Measurements from ENCODE around the gene KIF16B.

The KIF16B gene

DNA sequence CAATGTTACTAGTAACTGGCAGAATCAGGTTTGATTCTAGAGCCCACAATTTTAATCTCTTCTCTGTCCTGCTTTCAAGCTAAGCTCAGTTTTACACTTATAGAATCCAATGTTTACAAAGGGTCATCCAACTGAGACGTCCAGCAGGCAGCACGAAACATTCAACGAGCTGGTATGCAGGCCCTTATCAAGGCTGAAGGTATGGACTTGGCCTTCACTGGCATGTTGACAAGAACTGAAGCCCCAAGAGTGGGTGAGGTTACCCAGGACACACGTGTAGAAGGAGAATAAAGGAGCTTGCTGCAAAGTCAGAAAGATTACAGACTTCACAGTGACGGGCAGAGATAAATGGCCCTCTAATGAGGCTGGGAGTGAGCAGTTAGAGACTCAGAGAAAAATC lies 187.4 kb downstream of the KIF16B start:
- Histone ChIP-seq H3K9ac (ENCODE audit: low read length) (no peak overlapping the region), H3K27ac (ENCODE audit: low read length) (no peak overlapping the region), H3K9me3 (ENCODE audit: insufficient read depth, low read length) (no peaks in the 10 kb centered on the region), H3K4me3 (ENCODE audit: low read length) (no peak overlapping the region), H3K36me3 (replicated peaks; ENCODE audit: low read depth, low read length) (peaks cover 7% of the 10 kb centered on the region), H3K4me1 (ENCODE audit: low read length) (peaks cover 31% of the 10 kb centered on the region), H3K79me2 (ENCODE audit: low read length) (no peaks in the 10 kb centered on the region), H3K27me3 (ENCODE audit: low read depth, low read length) (no peaks in the 10 kb centered on the region), H3K4me2 (ENCODE audit: low read length) (no peak overlapping the region), H2AFZ (ENCODE audit: low read depth, low read length) (no peak overlapping the region), H4K20me1 (ENCODE audit: insufficient read depth, low read length) (no peaks in the 10 kb centered on the region)
- TF ChIP-seq EZH2phosphoT487 (IDR thresholded peaks at IDR 0.05; ENCODE audit: low read depth), result no peak
- TF ChIP-seq, protein P1, sequence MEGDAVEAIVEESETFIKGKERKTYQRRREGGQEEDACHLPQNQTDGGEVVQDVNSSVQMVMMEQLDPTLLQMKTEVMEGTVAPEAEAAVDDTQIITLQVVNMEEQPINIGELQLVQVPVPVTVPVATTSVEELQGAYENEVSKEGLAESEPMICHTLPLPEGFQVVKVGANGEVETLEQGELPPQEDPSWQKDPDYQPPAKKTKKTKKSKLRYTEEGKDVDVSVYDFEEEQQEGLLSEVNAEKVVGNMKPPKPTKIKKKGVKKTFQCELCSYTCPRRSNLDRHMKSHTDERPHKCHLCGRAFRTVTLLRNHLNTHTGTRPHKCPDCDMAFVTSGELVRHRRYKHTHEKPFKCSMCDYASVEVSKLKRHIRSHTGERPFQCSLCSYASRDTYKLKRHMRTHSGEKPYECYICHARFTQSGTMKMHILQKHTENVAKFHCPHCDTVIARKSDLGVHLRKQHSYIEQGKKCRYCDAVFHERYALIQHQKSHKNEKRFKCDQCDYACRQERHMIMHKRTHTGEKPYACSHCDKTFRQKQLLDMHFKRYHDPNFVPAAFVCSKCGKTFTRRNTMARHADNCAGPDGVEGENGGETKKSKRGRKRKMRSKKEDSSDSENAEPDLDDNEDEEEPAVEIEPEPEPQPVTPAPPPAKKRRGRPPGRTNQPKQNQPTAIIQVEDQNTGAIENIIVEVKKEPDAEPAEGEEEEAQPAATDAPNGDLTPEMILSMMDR (IDR thresholded peaks at IDR 0.05; ENCODE audit: low read depth, low read length), result no peak

DNA sequence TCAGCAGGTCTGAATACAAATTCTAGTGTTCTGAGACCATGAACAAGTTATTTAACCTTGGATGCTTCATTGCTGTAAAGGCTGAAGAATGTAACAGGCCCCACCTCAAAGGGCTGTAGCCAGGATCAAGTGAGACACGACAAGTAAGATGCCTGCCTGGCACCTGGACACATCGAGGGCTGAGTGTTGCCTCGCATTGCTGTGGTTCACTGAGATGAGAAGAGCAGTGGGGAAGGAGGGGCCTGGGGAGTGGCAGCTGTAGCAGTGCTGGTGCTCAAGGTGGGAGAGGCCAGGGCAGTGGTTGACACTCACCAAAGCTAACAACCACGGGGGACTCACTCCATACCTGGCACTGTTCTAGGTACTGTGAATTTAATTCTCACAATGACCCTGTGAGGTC lies 187.8 kb downstream of the KIF16B start:
- H3K4me2 ChIP-seq (ENCODE audit: low read length), result no peak overlapping the region
- H3K36me3 ChIP-seq (replicated peaks; ENCODE audit: low read depth, low read length), result peaks cover 7% of the 10 kb centered on the region
- H3K27ac ChIP-seq (ENCODE audit: low read length), result no peak overlapping the region
- H3K9ac ChIP-seq (ENCODE audit: low read length), result no peak overlapping the region
- no peaks in the 10 kb centered on the region for H3K27me3 ChIP-seq (ENCODE audit: low read depth, low read length)
- H3K4me3 ChIP-seq (ENCODE audit: low read length), result no peak overlapping the region
- H2AFZ ChIP-seq (ENCODE audit: low read depth, low read length), result no peak overlapping the region
- TF ChIP-seq EZH2phosphoT487 (IDR thresholded peaks at IDR 0.05; ENCODE audit: low read depth), result no peak
- TF ChIP-seq, protein P1 (IDR thresholded peaks at IDR 0.05; ENCODE audit: low read depth, low read length), result no peak
- no peaks in the 10 kb centered on the region for H3K9me3 ChIP-seq (ENCODE audit: insufficient read depth, low read length)
- H3K79me2 ChIP-seq (ENCODE audit: low read length), result no peaks in the 10 kb centered on the region
- peaks cover 27% of the 10 kb centered on the region for H3K4me1 ChIP-seq (ENCODE audit: low read length)
- H4K20me1 ChIP-seq (ENCODE audit: insufficient read depth, low read length), result no peaks in the 10 kb centered on the region

DNA sequence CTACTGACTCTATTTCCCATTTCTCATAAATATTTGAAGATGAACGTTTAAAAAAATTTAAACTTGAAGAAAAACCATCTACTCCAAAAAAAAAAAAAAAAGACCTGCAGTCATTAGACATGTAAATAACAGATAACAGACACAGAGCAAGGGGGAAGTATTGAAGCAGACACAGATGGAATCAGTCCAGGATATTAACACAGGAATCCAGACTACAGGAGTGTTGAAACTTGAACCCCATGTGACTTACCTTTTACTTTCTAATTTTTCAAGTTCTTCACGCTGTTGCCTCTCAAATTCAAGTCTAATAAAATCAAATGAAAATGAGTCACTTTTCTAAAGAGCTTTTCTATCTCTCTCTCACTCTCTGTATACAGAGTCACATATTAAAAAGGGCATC lies 191.8 kb downstream of the KIF16B start:
- Histone ChIP-seq H3K27me3 (ENCODE audit: low read depth, low read length) (no peaks in the 10 kb centered on the region), H3K4me2 (ENCODE audit: low read length) (no peak overlapping the region), H3K36me3 (replicated peaks; ENCODE audit: low read depth, low read length) (no peaks in the 10 kb centered on the region), H4K20me1 (ENCODE audit: insufficient read depth, low read length) (no peaks in the 10 kb centered on the region), H3K4me3 (ENCODE audit: low read length) (no peak overlapping the region), H3K27ac (ENCODE audit: low read length) (no peak overlapping the region), H3K9ac (ENCODE audit: low read length) (no peak overlapping the region), H3K4me1 (ENCODE audit: low read length) (no peaks in the 10 kb centered on the region), H3K79me2 (ENCODE audit: low read length) (no peaks in the 10 kb centered on the region), H2AFZ (ENCODE audit: low read depth, low read length) (no peak overlapping the region), H3K9me3 (ENCODE audit: insufficient read depth, low read length) (no peaks in the 10 kb centered on the region)
- TF ChIP-seq, protein P1 (IDR thresholded peaks at IDR 0.05; ENCODE audit: low read depth, low read length), result no peak
- no peak for TF ChIP-seq EZH2phosphoT487 (IDR thresholded peaks at IDR 0.05; ENCODE audit: low read depth)

DNA sequence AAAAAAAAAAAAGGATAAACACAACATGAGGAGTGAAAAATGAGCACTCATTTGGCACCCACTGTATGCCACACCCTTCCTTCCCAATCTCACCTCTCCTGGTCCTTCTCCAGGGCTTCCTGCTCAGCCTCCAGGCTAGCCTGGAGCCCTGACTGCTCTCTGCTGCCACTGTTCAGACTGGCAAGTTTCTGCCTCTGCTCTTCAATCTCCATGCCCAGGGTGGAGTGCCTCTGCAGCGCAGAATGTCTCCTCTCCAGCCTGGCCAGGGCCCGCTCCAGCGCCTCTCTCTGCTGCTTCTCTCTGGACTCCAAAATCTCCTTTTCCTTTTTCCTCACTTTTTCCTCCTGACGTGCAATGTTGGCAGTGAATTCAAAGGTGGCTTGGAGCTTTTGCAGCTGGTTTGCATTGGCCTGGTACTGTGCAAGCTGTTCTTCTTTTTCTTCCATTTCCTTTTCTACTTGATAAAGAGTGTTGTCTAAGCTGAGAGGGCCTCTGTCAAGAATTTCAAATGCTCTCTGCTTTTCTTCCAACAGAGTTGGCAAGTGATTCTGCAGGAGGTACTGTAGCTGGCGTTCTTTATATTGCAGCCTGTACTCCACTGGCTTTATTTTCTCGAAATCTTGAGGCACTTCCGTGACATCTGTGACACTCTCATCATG lies 194.4 kb downstream of the KIF16B start:
- no peak overlapping the region for H3K27ac ChIP-seq (ENCODE audit: low read length)
- H3K4me1 ChIP-seq (ENCODE audit: low read length), result no peaks in the 10 kb centered on the region
- H3K4me3 ChIP-seq (ENCODE audit: low read length), result no peak overlapping the region
- no peak for TF ChIP-seq EZH2phosphoT487 (IDR thresholded peaks at IDR 0.05; ENCODE audit: low read depth)
- TF ChIP-seq, protein P1 (IDR thresholded peaks at IDR 0.05; ENCODE audit: low read depth, low read length), result no peak
- H3K79me2 ChIP-seq (ENCODE audit: low read length), result no peaks in the 10 kb centered on the region
- H3K36me3 ChIP-seq (replicated peaks; ENCODE audit: low read depth, low read length), result peaks cover 3% of the 10 kb centered on the region
- no peak overlapping the region for H3K4me2 ChIP-seq (ENCODE audit: low read length)
- H3K9me3 ChIP-seq (ENCODE audit: insufficient read depth, low read length), result no peaks in the 10 kb centered on the region
- no peaks in the 10 kb centered on the region for H3K27me3 ChIP-seq (ENCODE audit: low read depth, low read length)
- H3K9ac ChIP-seq (ENCODE audit: low read length), result no peak overlapping the region
- no peaks in the 10 kb centered on the region for H4K20me1 ChIP-seq (ENCODE audit: insufficient read depth, low read length)
- no peak overlapping the region for H2AFZ ChIP-seq (ENCODE audit: low read depth, low read length)
